ENCODE results near the gene MAN1C1. TPM values are rescaled to one million over a fixed set of nuclear protein-coding genes. Genes with fewer than 3 reads are reported as not detected.

MAN1C1 gene
- total and polyA plus RNA-seq, 10 of the 15 experiments (the other 5 are each of a cell fraction or from before 2014, with no cell fraction given) = 0.12 to 0.56 (median 0.22) TPM; not detected in 3

- no peak for TF ChIP-seq RAD21 (IDR thresholded peaks at IDR 0.05; ENCODE audit: insufficient read depth, low read depth, low read length)
- no peak for TF ChIP-seq STAT1 (conservative IDR thresholded peaks at IDR 0.05)
- TF ChIP-seq BCL11A (IDR thresholded peaks at IDR 0.05; ENCODE audit: low read depth, low read length) = no peak
- TF ChIP-seq RFX5 (IDR thresholded peaks at IDR 0.05; ENCODE audit: low read depth, low read length) = no peak
- TF ChIP-seq YY1 (IDR thresholded peaks at IDR 0.05; ENCODE audit: low read depth, low read length) = no peak
- no peak for TF ChIP-seq SMAD5 (IDR thresholded peaks at IDR 0.05; ENCODE audit: low read depth)
- TF ChIP-seq NFYA (IDR thresholded peaks at IDR 0.05; ENCODE audit: borderline replicate concordance, low read depth, low read length) = no peak
- TF ChIP-seq SMC3 (IDR thresholded peaks at IDR 0.05; ENCODE audit: borderline replicate concordance, low read length) = no peak
- no peak for TF ChIP-seq SRF (IDR thresholded peaks at IDR 0.05; ENCODE audit: low read depth in 2 of 2, low read length in 2 of 2)
- no peak for TF ChIP-seq NR2C2 (IDR thresholded peaks at IDR 0.05; ENCODE audit: borderline replicate concordance, control insufficient read depth, insufficient read length, low read depth)
- BruUV-seq (replicated peaks) = no TSS peak
- H3K4me3 ChIP-seq = no peak overlapping the region
- peaks cover 2 to 7% of the 10 kb centered on the region in 2 experiments; a peak in 3 of 4 replicates for H3K27me3 ChIP-seq (replicated peaks in 1 of 2; ENCODE audit: control insufficient read depth in 2 of 2, insufficient read depth in 2 of 2, low read length in 1 of 2)
- no peak overlapping the region for H2AFZ ChIP-seq (ENCODE audit: control insufficient read depth, low read depth, low read length)
- no peak overlapping the region for H3K9ac ChIP-seq (ENCODE audit: control insufficient read depth, insufficient read depth, low read length)
- ChIA-PET SMC1A (ENCODE audit: uncharacterized antibody, unreplicated experiment) (no interaction called here), RAD21 (ENCODE audit: unreplicated experiment) (no interaction called here), POLR2A (no interaction called here), CTCF (no interaction called here)
- H3K4me1 ChIP-seq (ENCODE audit: control insufficient read depth, insufficient read depth, low read length) = no peaks in the 10 kb centered on the region
- no peaks in the 10 kb centered on the region for H3K79me2 ChIP-seq (ENCODE audit: control insufficient read depth, insufficient read depth, low read length)
- WGBS (ENCODE audit: insufficient coverage, insufficient replicate concordance, low lambda C conversion rate, missing lambda C conversion rate) = 51% methylated on average over 11 of the region's 11 CpGs
- FAIRE-seq (no peak), ATAC-seq (no peak), DNase-seq (ENCODE audit: low read depth, low spot score) (no peak)
- in situ Hi-C loops (cut with MboI) (no loop called here), intact Hi-C loops (cut with micrococcal nuclease; ENCODE audit: unreplicated experiment) (no loop called here)
- H4K20me1 ChIP-seq (ENCODE audit: control insufficient read depth, insufficient read depth) = no peaks in the 10 kb centered on the region
- H3K4me2 ChIP-seq (ENCODE audit: control insufficient read depth, insufficient read depth) = no peak overlapping the region
- H3K36me3 ChIP-seq (ENCODE audit: control insufficient read depth in 2 of 2, insufficient read depth in 2 of 2, low read length in 1 of 2) = no peaks in the 10 kb centered on the region
- no peak overlapping the region for H3K27ac ChIP-seq (ENCODE audit: control insufficient read depth, insufficient read depth)
- H3K9me3 ChIP-seq (replicated peaks; ENCODE audit: control insufficient read depth, insufficient read depth, low read length) = no peaks in the 10 kb centered on the region
Observed at GRCh38 chr1:25649505-25650288, 33.1 kb downstream of the MAN1C1 start.

All from GM12878 (cell line).